SK-N-MC (cell line): ENCODE measurements around the gene JUP.

Source experiments
- EZH2 ChIP-seq: fragments of 200-600 bp; sonication (generic); IDR thresholded peaks from one replicate; pipeline ENCODE4 v1.6.1; 2017; ENCODE audit warnings: antibody characterized with exemption
- POLR2AphosphoS5 ChIP-seq: IDR thresholded peaks from 2 replicates; pipeline ENCODE4 v1.6.1; 2012; ENCODE audit warnings: mild to moderate bottlenecking, low read depth, low read length, borderline replicate concordance

DNA sequence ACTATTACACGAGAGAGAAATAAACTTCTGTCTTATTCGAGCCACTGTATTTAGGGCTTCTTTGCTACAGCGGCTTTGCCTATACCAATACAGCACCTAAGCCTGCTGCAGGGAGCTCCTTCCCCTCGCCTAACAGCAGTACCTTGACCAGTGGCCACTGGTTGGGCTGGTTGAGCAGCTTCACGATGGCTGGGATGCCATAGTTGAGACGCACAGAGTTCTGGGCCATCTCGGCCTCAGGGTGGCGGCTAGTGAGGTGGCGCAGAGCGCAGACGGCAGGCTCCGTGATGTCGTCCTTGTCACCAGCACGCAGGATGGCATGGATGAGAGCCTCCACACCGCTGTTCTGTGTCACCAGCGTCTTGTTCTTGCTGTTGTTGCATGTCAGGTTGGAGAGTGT, 23.7 kb downstream of the JUP start:
- no peak for TF ChIP-seq POLR2AphosphoS5
- TF ChIP-seq EZH2 = no peak
